H1 (cell line): Measurements from ENCODE around the gene RTKN. TPM values are rescaled to one million over a fixed set of nuclear protein-coding genes. Genes with fewer than 3 reads are reported as not detected.

Experiments used
- BACH1 ChIP-seq: IDR thresholded peaks from 2 replicates; pipeline ENCODE4 v1.6.1; 2012; ENCODE audit warnings: low read length, improper control_type of control experiment
- BRCA1 ChIP-seq: IDR thresholded peaks from 2 replicates; pipeline ENCODE4 v1.6.1; 2012; ENCODE audit warnings: low read depth, low read length, improper control_type of control experiment
- CHD7 ChIP-seq: fragments of 300-600 bp; sonication (generic); IDR thresholded peaks from 2 replicates; pipeline ENCODE4 v1.7.1; 2012; ENCODE audit warnings: low read length, moderate library complexity, mild to moderate bottlenecking, inconsistent platforms; ENCODE audit not compliant: insufficient replicate concordance
- E2F6 ChIP-seq: IDR thresholded peaks from 2 replicates; pipeline ENCODE4 v1.6.1; 2012; ENCODE audit warnings: inconsistent platforms
- EP300 ChIP-seq, 2 experiments: IDR thresholded peaks; 1 replicate in 1 of 2; 2 replicates in 1 of 2; pipeline ENCODE4 v1.6.1; 2011 to 2012; ENCODE audit warnings: low read depth in 2 of 2, low read length in 2 of 2, mild to moderate bottlenecking in 2 of 2, borderline replicate concordance in 1 of 2, inconsistent platforms in 1 of 2, moderate library complexity in 1 of 2
- SIN3A ChIP-seq, 2 experiments: IDR thresholded peaks in 1 of 2; conservative IDR thresholded peaks in 1 of 2; 2 replicates each; pipeline ENCODE4 v1.6.1; 2011 to 2012; ENCODE audit warnings: low read length in 2 of 2, improper control_type of control experiment in 1 of 2, low read depth in 1 of 2, mild to moderate bottlenecking in 1 of 2
- TAF7 ChIP-seq: optimal IDR thresholded peaks from 2 replicates; pipeline ENCODE3; 2011; ENCODE audit warnings: low read depth, mild to moderate bottlenecking, inconsistent platforms, low read length, moderate library complexity, borderline replicate concordance
- polyA plus RNA-seq, 7 experiments: library from polyadenylated mRNA; depleted of rRNA in 3 of 7; stranded (reverse) in 5 of 7; unstranded in 2 of 7; fragments of >200 nt in 5 of 7; fragments of 200-250 nt in 2 of 7; gene quantifications; 1 replicate in 5 of 7; 2 replicates in 1 of 7; 4 replicates in 1 of 7; pipeline versions ENCODE4 v1.2.1 to v1.2.3, GENCODE V29; 2011 to 2013; ENCODE audit warnings: missing spikeins in 2 of 7, mixed read lengths in 2 of 7
- total RNA-seq: library from RNA; stranded (reverse); fragmentation: NEBNext Ultra II Directional; extraction: Animal tissue kit (Norgen Biotek cat#: 25700); gene quantifications from 2 replicates; pipeline ENCODE4 v1.2.1, GENCODE V29; 2021

The RTKN gene
- total and polyA plus RNA-seq, 2 of the 8 experiments (the other 6 are each of a cell fraction or from before 2014, with no cell fraction given) = 40.2 to 54.1 TPM

GRCh38 chr2:74474481-74474880 lies 32.7 kb upstream of the RTKN start (continued):
- TF ChIP-seq SIN3A (conservative IDR thresholded peaks at IDR 0.05 in 1 of 2, IDR thresholded peaks at IDR 0.05 in 1 of 2; ENCODE audit: low read depth in 1 of 2, low read length in 2 of 2) (no peak), TAF7 (no peak), EP300 (IDR thresholded peaks at IDR 0.05; ENCODE audit: borderline replicate concordance in 1 of 2, low read depth in 2 of 2, low read length in 2 of 2) (no peak), BACH1 (no peak), E2F6 (no peak), CHD7 (no peak), BRCA1 (no peak)
